LNCaP clone FGC (cell line): ENCODE results near the gene PPFIBP2.

Source experiments
- DNase-seq: peaks from one replicate; pipeline ENCODE4 v3.0.0-alpha.2; 2011; ENCODE audit warnings: low read depth
- H3K4me3 ChIP-seq: 2 replicates; pipeline ENCODE4 v1.5.1; 2011; ENCODE audit warnings: mild to moderate bottlenecking, low read depth, low read length, control low read depth
- TF ChIP-seq, protein P1 (sequence below): IDR thresholded peaks from 2 replicates; pipeline ENCODE4 v1.5.1; 2012; ENCODE audit warnings: mild to moderate bottlenecking; ENCODE audit not compliant: control insufficient read depth, insufficient read depth; ENCODE audit errors: extremely low read depth

PPFIBP2 gene

DNA sequence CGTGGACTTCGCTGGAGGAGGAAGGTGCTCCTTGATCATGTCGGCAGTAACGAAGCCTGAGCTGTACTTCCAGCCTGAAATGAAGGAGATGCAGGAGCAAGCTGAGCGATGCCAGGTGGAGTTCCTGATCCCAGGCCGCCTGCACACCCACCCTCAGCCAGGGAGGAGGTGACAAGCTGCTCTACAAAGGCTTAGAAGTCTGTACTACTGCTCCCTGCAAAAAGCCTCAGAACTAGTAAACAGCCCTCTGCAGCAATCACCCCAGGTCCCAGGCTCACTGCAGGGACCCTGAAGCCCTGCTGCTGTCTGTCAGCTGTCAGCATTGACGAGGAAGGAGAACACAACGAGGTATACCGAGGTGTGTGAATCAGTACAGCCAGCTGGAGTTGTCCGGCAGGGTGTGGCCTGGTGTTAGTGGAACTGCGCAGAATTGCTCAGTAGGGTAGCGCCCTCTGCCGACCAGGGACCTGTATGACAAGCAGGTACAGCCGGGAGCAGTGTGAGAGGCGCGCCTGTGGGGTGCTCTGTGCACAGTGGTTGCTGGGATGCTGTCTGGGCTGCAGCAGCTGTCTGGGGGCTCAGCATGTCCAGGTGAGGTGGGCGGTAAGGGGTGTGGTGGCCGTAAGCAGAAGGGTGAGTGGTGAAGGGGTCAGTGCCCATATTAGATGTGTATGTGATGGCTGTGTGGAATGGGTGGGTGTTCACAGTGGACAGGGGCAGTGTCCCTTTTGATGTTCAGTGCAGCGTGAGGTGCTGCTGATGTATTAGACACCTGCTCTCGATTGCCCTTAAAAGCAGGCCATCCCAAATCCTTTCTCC lies 151.9 kb downstream of the PPFIBP2 start:
- TF ChIP-seq, protein P1, sequence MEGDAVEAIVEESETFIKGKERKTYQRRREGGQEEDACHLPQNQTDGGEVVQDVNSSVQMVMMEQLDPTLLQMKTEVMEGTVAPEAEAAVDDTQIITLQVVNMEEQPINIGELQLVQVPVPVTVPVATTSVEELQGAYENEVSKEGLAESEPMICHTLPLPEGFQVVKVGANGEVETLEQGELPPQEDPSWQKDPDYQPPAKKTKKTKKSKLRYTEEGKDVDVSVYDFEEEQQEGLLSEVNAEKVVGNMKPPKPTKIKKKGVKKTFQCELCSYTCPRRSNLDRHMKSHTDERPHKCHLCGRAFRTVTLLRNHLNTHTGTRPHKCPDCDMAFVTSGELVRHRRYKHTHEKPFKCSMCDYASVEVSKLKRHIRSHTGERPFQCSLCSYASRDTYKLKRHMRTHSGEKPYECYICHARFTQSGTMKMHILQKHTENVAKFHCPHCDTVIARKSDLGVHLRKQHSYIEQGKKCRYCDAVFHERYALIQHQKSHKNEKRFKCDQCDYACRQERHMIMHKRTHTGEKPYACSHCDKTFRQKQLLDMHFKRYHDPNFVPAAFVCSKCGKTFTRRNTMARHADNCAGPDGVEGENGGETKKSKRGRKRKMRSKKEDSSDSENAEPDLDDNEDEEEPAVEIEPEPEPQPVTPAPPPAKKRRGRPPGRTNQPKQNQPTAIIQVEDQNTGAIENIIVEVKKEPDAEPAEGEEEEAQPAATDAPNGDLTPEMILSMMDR: peak; percentile 98
- H3K4me3 ChIP-seq: no peak overlapping the region
- DNase-seq: peak; percentile 50

DNA sequence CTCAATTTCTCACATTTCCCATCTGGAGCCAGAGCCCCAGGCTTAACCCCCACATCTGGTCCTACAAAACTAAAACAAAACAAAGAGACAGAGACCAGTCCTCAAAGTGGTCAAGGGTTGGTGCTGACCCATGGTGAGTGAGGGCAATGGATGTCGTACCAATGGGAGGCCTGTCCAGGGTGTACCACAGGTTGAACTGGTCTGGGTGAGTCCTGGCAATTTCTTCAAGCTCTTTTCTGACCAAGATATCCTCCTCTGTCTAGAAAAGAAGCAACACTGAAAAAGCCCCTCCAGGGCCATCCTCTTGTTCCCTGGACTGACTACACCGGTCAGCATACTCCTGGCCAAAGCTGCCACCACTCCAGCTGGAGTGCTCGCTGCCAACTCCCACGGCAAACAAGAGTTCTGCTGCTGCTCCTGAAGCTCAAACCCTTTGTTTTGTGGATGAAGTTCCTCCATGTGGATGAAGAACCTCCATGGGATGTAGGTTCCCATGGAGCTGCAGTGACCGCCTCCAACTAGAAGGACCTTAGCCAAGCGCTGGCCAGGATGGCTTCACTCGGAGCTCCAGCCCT lies 152.6 kb downstream of the PPFIBP2 start:
- TF ChIP-seq, protein P1: no peak
- DNase-seq: no peak
- no peak overlapping the region for H3K4me3 ChIP-seq

GRCh38 chr11:7667460-7667859 lies 153.7 kb downstream of the PPFIBP2 start:
- H3K4me3 ChIP-seq: no peak overlapping the region
- DNase-seq: no peak
- TF ChIP-seq, protein P1: no peak

DNA sequence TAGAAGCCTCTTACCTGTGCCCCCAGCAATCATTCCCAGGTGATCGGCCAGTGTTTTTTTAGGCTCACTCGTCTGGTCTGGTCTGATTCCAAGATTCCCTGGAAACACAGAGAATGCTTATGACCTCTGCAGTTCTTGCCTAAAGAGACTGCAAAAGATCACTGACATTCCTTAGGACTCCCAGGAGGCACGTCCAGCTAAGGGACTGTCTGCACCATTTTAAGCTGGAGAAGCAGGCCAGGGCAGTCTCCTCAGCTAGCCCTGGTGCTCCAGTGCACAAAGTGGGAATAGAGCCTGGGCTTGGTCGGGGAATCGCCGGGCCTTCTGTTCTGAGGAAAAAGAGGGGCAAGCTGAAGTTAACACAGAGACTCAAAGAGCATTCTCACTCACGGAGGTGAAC lies 154.7 kb downstream of the PPFIBP2 start:
- TF ChIP-seq, protein P1: no peak
- no peak overlapping the region for H3K4me3 ChIP-seq
- DNase-seq: no peak

GRCh38 chr11:7668911-7669310 lies 155.1 kb downstream of the PPFIBP2 start:
- H3K4me3 ChIP-seq: no peak overlapping the region
- DNase-seq: no peak
- TF ChIP-seq, protein P1: no peak

- no peak for DNase-seq
- H3K4me3 ChIP-seq: no peak overlapping the region
- TF ChIP-seq, protein P1: no peak
Measured at GRCh38 chr11:7670641-7671040, 156.8 kb downstream of the PPFIBP2 start.
